ENCODE data around the gene ANKRD37.

Gene ANKRD37

GRCh38 chr4:185381288-185382196, 15.1 kb upstream of the ANKRD37 start:
- DNase-seq = no peak

- DNase-seq = no peak
Measured at GRCh38 chr4:185382754-185383153, 13.9 kb upstream of the ANKRD37 start.

- no peak for DNase-seq
Measured at GRCh38 chr4:185383451-185383850, 13.2 kb upstream of the ANKRD37 start.

- DNase-seq = no peak
Measured at GRCh38 chr4:185384061-185384460, 12.6 kb upstream of the ANKRD37 start.

- no peak for DNase-seq
Measured at GRCh38 chr4:185384930-185385331, 11.7 kb upstream of the ANKRD37 start.

- no peak for DNase-seq
Measured at GRCh38 chr4:185387957-185388356, 8.7 kb upstream of the ANKRD37 start.

- no peak for DNase-seq
Measured at GRCh38 chr4:185390941-185391340, 5.7 kb upstream of the ANKRD37 start.

- DNase-seq = no peak
Measured at GRCh38 chr4:185392156-185392555, 4.5 kb upstream of the ANKRD37 start.

- DNase-seq = no peak
Measured at GRCh38 chr4:185394568-185395237, 1.9 kb upstream of the ANKRD37 start.

GRCh38 chr4:185395238-185395955, 1.2 kb upstream of the ANKRD37 start, which contains the start of gene LRP2BP:
Gene LRP2BP (minus strand): TSS chr4:185395924. CDS start chr4:185378186, 17,738 bp downstream.
- no peak for DNase-seq

GRCh38 chr4:185395956-185396723, 501 bp upstream of the ANKRD37 start:
- DNase-seq = peak; percentile 96

GRCh38 chr4:185398618-185399017, 2.0 kb downstream of the ANKRD37 start:
- DNase-seq = no peak

- no peak for DNase-seq
Measured at GRCh38 chr4:185399466-185399865, 2.8 kb downstream of the ANKRD37 start.

GRCh38 chr4:185404031-185404430, 7.4 kb downstream of the ANKRD37 start:
- no peak for DNase-seq

- no peak for DNase-seq
Measured at GRCh38 chr4:185405296-185405999, 8.8 kb downstream of the ANKRD37 start.

- DNase-seq = no peak
Measured at GRCh38 chr4:185408432-185408831, 11.8 kb downstream of the ANKRD37 start.

- no peak for DNase-seq
Measured at GRCh38 chr4:185411849-185412248, 15.2 kb downstream of the ANKRD37 start.

GRCh38 chr4:185412412-185412811, 15.8 kb downstream of the ANKRD37 start:
- no peak for DNase-seq

- DNase-seq = no peak
Measured at GRCh38 chr4:185416955-185417354, 20.3 kb downstream of the ANKRD37 start.

- DNase-seq = no peak
Measured at GRCh38 chr4:185421366-185422124, 24.9 kb downstream of the ANKRD37 start.

Data from stimulated activated CD4-positive, alpha-beta T cell treated with anti-CD3 and anti-CD28 coated beads, Interleukin-2, amount 100 ng/mL, for 24 hours (primary cell).